HepG2 (cell line): ENCODE measurements around the gene FRMD3. TPM values are rescaled to one million over a fixed set of nuclear protein-coding genes. Genes with fewer than 3 reads are reported as not detected.

Experiments
- DPF2 ChIP-seq: sonication (generic); formaldehyde crosslinking; IDR thresholded peaks from 2 replicates; pipeline ENCODE4 v1.4.0; 2020; ENCODE audit warnings: mild to moderate bottlenecking, low read depth, missing genetic modification reagents, borderline replicate concordance
- FOSL1 ChIP-seq: sonication (generic); formaldehyde crosslinking; IDR thresholded peaks from 2 replicates; pipeline ENCODE4 v1.9.0; 2021; ENCODE audit warnings: missing genetic modification reagents, borderline replicate concordance
- FOXO1 ChIP-seq: sonication (generic); formaldehyde crosslinking; IDR thresholded peaks from 2 replicates; pipeline ENCODE4 v1.4.0; 2020; ENCODE audit warnings: missing genetic modification reagents
- GFI1 ChIP-seq: sonication (generic); formaldehyde crosslinking; IDR thresholded peaks from 2 replicates; pipeline ENCODE4 v1.5.0; 2020; ENCODE audit warnings: missing genetic modification reagents, mild to moderate bottlenecking, borderline replicate concordance
- HMG20A ChIP-seq: IDR thresholded peaks from 2 replicates; pipeline ENCODE4 v1.6.1; 2016; ENCODE audit warnings: borderline replicate concordance
- HNF1A ChIP-seq, 2 experiments: sonication (generic) in 1 of 2; formaldehyde crosslinking in 1 of 2; IDR thresholded peaks; 2 replicates each; pipeline versions ENCODE4 v1.4.0 to v1.6.1; 2016 to 2020; ENCODE audit warnings: borderline replicate concordance in 1 of 2, low read depth in 1 of 2, mild to moderate bottlenecking in 1 of 2, missing genetic modification reagents in 1 of 2
- HNF4A ChIP-seq: sonication (generic); formaldehyde crosslinking; IDR thresholded peaks from 2 replicates; pipeline ENCODE4 v1.4.0; 2020; ENCODE audit warnings: missing genetic modification reagents
- KDM6A ChIP-seq: IDR thresholded peaks from 2 replicates; pipeline ENCODE4 v1.6.1; 2016; ENCODE audit warnings: low read depth
- KLF16 ChIP-seq, 2 experiments: sonication (generic) in 1 of 2; formaldehyde crosslinking in 1 of 2; IDR thresholded peaks; 2 replicates each; pipeline versions ENCODE4 v1.6.1 to v1.8.0; 2016 to 2023; ENCODE audit warnings: missing genetic modification reagents in 2 of 2, missing compliant biosample characterization in 1 of 2
- MXI1 ChIP-seq: IDR thresholded peaks from 3 replicates; pipeline ENCODE4 v1.6.1; 2012; ENCODE audit warnings: low read depth, low read length, inconsistent platforms, borderline replicate concordance
- NCOR1 ChIP-seq: fragments of 200-600 bp; sonication (generic); IDR thresholded peaks from 2 replicates; pipeline ENCODE4 v1.7.0; 2017; ENCODE audit warnings: antibody characterized with exemption, low read length, borderline replicate concordance
- NR0B2 ChIP-seq: sonication (generic); formaldehyde crosslinking; IDR thresholded peaks from 2 replicates; pipeline ENCODE4 v1.4.0; 2020; ENCODE audit warnings: mild to moderate bottlenecking, missing genetic modification reagents
- PTBP1 ChIP-seq: fragments of 200-400 bp; formaldehyde crosslinking; IDR thresholded peaks from 2 replicates; pipeline ENCODE4 v1.6.1; 2018; ENCODE audit warnings: low read length, low read depth; ENCODE audit not compliant: poor library complexity, severe bottlenecking
- RCOR2 ChIP-seq: IDR thresholded peaks from 2 replicates; pipeline ENCODE4 v1.6.1; 2016; ENCODE audit warnings: missing biosample characterization, missing genetic modification reagents
- TARDBP ChIP-seq: sonication (generic); formaldehyde crosslinking; IDR thresholded peaks from 2 replicates; pipeline ENCODE4 v1.8.0; 2022; ENCODE audit warnings: mild to moderate bottlenecking, missing genetic modification reagents
- TFAP4 ChIP-seq: sonication (generic); IDR thresholded peaks from 2 replicates; pipeline ENCODE4 v1.6.1; 2016; ENCODE audit warnings: low read depth, borderline replicate concordance
- TRIM24 ChIP-seq: sonication (generic); formaldehyde crosslinking; IDR thresholded peaks from 2 replicates; pipeline ENCODE4 v1.8.0; 2022; ENCODE audit warnings: mild to moderate bottlenecking, missing genetic modification reagents
- ZBTB37 ChIP-seq: sonication (generic); formaldehyde crosslinking; IDR thresholded peaks from 2 replicates; pipeline ENCODE4 v1.4.0; 2020; ENCODE audit warnings: mild to moderate bottlenecking, missing genetic modification reagents
- ZFP37 ChIP-seq: sonication (generic); formaldehyde crosslinking; IDR thresholded peaks from 2 replicates; pipeline ENCODE4 v1.4.0; 2020; ENCODE audit warnings: missing genetic modification reagents, borderline replicate concordance
- ZNF12 ChIP-seq: sonication (generic); formaldehyde crosslinking; IDR thresholded peaks from 2 replicates; pipeline ENCODE4 v1.5.0; 2020; ENCODE audit warnings: missing genetic modification reagents
- ZNF331 ChIP-seq: sonication (generic); formaldehyde crosslinking; IDR thresholded peaks from 2 replicates; pipeline ENCODE4 v1.4.0; 2020; ENCODE audit warnings: missing genetic modification reagents
- ZNF350 ChIP-seq: sonication (generic); formaldehyde crosslinking; IDR thresholded peaks from 2 replicates; pipeline ENCODE4 v1.4.0; 2020; ENCODE audit warnings: mild to moderate bottlenecking, low read depth, missing genetic modification reagents, borderline replicate concordance
- ZNF644 ChIP-seq: IDR thresholded peaks from 2 replicates; pipeline ENCODE4 v1.6.1; 2016; ENCODE audit warnings: low read depth
- ZNF674 ChIP-seq: sonication (generic); formaldehyde crosslinking; IDR thresholded peaks from 2 replicates; pipeline ENCODE4 v1.5.0; 2020; ENCODE audit warnings: low read depth, mild to moderate bottlenecking, missing genetic modification reagents
- polyA plus RNA-seq, 8 experiments: library from polyadenylated mRNA; depleted of rRNA in 3 of 8; stranded (reverse) in 7 of 8; unstranded in 1 of 8; fragments of >200 nt; fragmentation: Illumina TruSeq in 4 of 8; extraction: Trizol in 4 of 8; gene quantifications; 2 replicates each; pipeline versions ENCODE4 v1.2.1 to v1.2.3, GENCODE V29; 2011 to 2016; ENCODE audit warnings: low read depth in 4 of 8, missing spikeins in 1 of 8, mixed read lengths in 1 of 8; ENCODE audit not compliant: insufficient read depth in 1 of 8
- total RNA-seq, 5 experiments: library from RNA; depleted of rRNA; stranded (reverse); fragments of >200 nt; fragmentation: Illumina TruSeq; extraction: Trizol; gene quantifications; 2 replicates each; pipeline ENCODE4 v1.2.3, GENCODE V29; 2016; ENCODE audit warnings: low read depth in 1 of 5

Gene FRMD3
- total and polyA plus RNA-seq, 2 of the 13 experiments (the other 11 are each of a cell fraction or from before 2014, with no cell fraction given), result 3.2 to 7.7 TPM

- TF ChIP-seq ZFP37 (CRISPR knock-in tag), result 0 out of 2 replicates have a peak, but pooled peaks have one; percentile 32
- TF ChIP-seq ZBTB37 (CRISPR knock-in tag), result peak; percentile 89; the same call in 1 of the 2 replicates
- TF ChIP-seq HMG20A (CRISPR knock-in tag), result peak; percentile 70; the same call in 1 of the 2 replicates
- TF ChIP-seq GFI1 (CRISPR knock-in tag), result 0 out of 2 replicates have a peak, but pooled peaks have one; percentile 18
- peak; percentile 82 for TF ChIP-seq FOXO1 (CRISPR knock-in tag)
- peak; percentile 72 for TF ChIP-seq ZNF331 (CRISPR knock-in tag)
- TF ChIP-seq NCOR1, result peak; percentile 63; the same call in 1 of the 2 replicates
- TF ChIP-seq KLF16 (CRISPR knock-in tag; IDR thresholded peaks at IDR 0.05), result 0 out of 4 replicates have a peak, but pooled peaks of 1 of the 2 experiments have one; percentile 23
- 0 out of 2 replicates have a peak, but pooled peaks have one; percentile 41 for TF ChIP-seq KDM6A (CRISPR knock-in tag)
- no peak for TF ChIP-seq NR0B2 (CRISPR knock-in tag)
- peak; percentile 71; the same call in 1 of the 2 replicates for TF ChIP-seq TFAP4
- peak; percentile 28; the same call in 1 of the 2 replicates for TF ChIP-seq FOSL1 (CRISPR knock-in tag)
- peak; percentile 94 for TF ChIP-seq ZNF644 (CRISPR knock-in tag)
- no peak for TF ChIP-seq PTBP1
- TF ChIP-seq MXI1, result peak; percentile 36; the same call in 1 of the 3 replicates
- peak; percentile 85 for TF ChIP-seq HNF4A (CRISPR knock-in tag)
- peak; percentile 43; the same call in 1 of the 2 replicates for TF ChIP-seq HNF1A (IDR thresholded peaks at IDR 0.05; ENCODE audit: low read depth)
- TF ChIP-seq HNF1A (CRISPR knock-in tag; IDR thresholded peaks at IDR 0.05; ENCODE audit: borderline replicate concordance), result peak; percentile 33; the same call in 1 of the 2 replicates
- no peak; the same call in 1 of the 2 replicates for TF ChIP-seq DPF2
- 0 out of 2 replicates have a peak, but pooled peaks have one; percentile 49 for TF ChIP-seq TRIM24 (CRISPR knock-in tag)
- peak; percentile 82; the same call in 1 of the 2 replicates for TF ChIP-seq RCOR2 (CRISPR knock-in tag)
- TF ChIP-seq TARDBP (CRISPR knock-in tag), result peak; percentile 77
- peak; percentile 12; the same call in 1 of the 2 replicates for TF ChIP-seq ZNF12 (CRISPR knock-in tag)
- TF ChIP-seq ZNF674 (CRISPR knock-in tag), result no peak
- TF ChIP-seq ZNF350 (CRISPR knock-in tag), result no peak
Observed at GRCh38 chr9:83472221-83472665, 66.0 kb downstream of the FRMD3 start (continued).
